HCT116 (cell line): ENCODE measurements around the gene TOP2B. TPM values are rescaled to one million over a fixed set of nuclear protein-coding genes. Genes with fewer than 3 reads are reported as not detected.

Source experiments
- ATAC-seq: fragments of 200-7000 bp; cut with Tn5 transposase; 2 replicates; pipeline ENCODE4 v1.9.1; 2020; ENCODE audit warnings: mild to moderate bottlenecking, moderate library complexity
- BruUV-seq: library from RNA; stranded (reverse); fragments of 400-500 nt; replicated peaks from 2 replicates; lab custom pipeline; 2021; lab: Mats Ljungman, UMichigan
- CTCF ChIA-PET: fragments of 300-600 bp; sonication (Branson Sonifier 250); formaldehyde crosslinking; loops from one replicate; lab custom pipeline; 2021; ENCODE audit warnings: antibody characterized with exemption; lab: Charles Lee
- POLR2A ChIA-PET: fragments of 300-600, 350-600 bp; sonication (Branson Sonifier 250); formaldehyde crosslinking; loops from one replicate; lab custom pipeline; 2021; ENCODE audit warnings: antibody characterized with exemption; lab: Charles Lee
- RAD21 ChIA-PET, 2 experiments: fragments of 300-600 bp; sonication (Branson Sonifier 250); formaldehyde crosslinking; loops; one replicate each; lab custom pipeline; 2023; ENCODE audit warnings: low total read pairs in 2 of 2; ENCODE audit not compliant: uncharacterized antibody in 2 of 2, unreplicated experiment in 2 of 2, low non-redundant PET in 1 of 2; lab: Charles Lee
- DNase-seq: peaks from one replicate; pipeline ENCODE4 v3.0.0-alpha.2; 2010; ENCODE audit warnings: low read depth, low spot score
- H2AFZ ChIP-seq: fragments of 200-600 bp; shearing (Covaris generic), sonication (generic); 2 replicates; pipeline ENCODE4 v1.6.1; 2017; ENCODE audit warnings: low read depth, mixed run types, mixed read lengths, antibody characterized with exemption, low read length; ENCODE audit not compliant: poor library complexity, severe bottlenecking
- H3K27ac ChIP-seq: 2 replicates; pipeline ENCODE4 v1.5.1; 2012; ENCODE audit warnings: low read depth, low read length
- H3K27me3 ChIP-seq: fragments of 200-600 bp; sonication (generic); 2 replicates; pipeline ENCODE4 v1.6.1; 2016; ENCODE audit warnings: mixed run types, low read length, mixed read lengths; ENCODE audit not compliant: insufficient read depth
- H3K36me3 ChIP-seq, 2 experiments: fragments of 200-500 bp in 1 of 2; fragments of 200-600 bp in 1 of 2; sonication (Bioruptor generic) in 1 of 2; sonication (generic) in 1 of 2; 2 replicates each; pipeline versions ENCODE4 v1.5.1 to v1.6.1; 2014 to 2016; ENCODE audit warnings: low read length in 2 of 2, inconsistent platforms in 1 of 2, mixed read lengths in 1 of 2, mixed run types in 1 of 2; ENCODE audit not compliant: insufficient read depth in 2 of 2, control insufficient read depth in 1 of 2
- H3K4me1 ChIP-seq, 2 experiments: fragments of 200-600 bp in 1 of 2; sonication (generic) in 1 of 2; 2 replicates each; pipeline versions ENCODE4 v1.5.1 to v1.6.1; 2012 to 2017; ENCODE audit warnings: low read length in 2 of 2, inconsistent platforms in 1 of 2, mild to moderate bottlenecking in 1 of 2, mixed read lengths in 1 of 2, mixed run types in 1 of 2, moderate library complexity in 1 of 2; ENCODE audit not compliant: insufficient read depth in 2 of 2, control insufficient read depth in 1 of 2
- H3K4me2 ChIP-seq: fragments of 200-600 bp; sonication (generic); 2 replicates; pipeline ENCODE4 v1.6.1; 2017; ENCODE audit warnings: mixed run types, low read length, mixed read lengths
- H3K4me3 ChIP-seq, 2 experiments: fragments of 200-600 bp in 1 of 2; sonication (generic) in 1 of 2; replicated peaks in 1 of 2; 2 replicates each; pipeline ENCODE4 v1.5.1; 2011 to 2016; ENCODE audit warnings: low read length in 2 of 2, control low read depth in 1 of 2, low read depth in 1 of 2, mild to moderate bottlenecking in 1 of 2, mixed read lengths in 1 of 2, mixed run types in 1 of 2
- H3K79me2 ChIP-seq: fragments of 200-600 bp; sonication (generic); 2 replicates; pipeline ENCODE4 v1.6.1; 2017; ENCODE audit warnings: mild to moderate bottlenecking, mixed run types, low read length, moderate library complexity, mixed read lengths; ENCODE audit not compliant: insufficient read depth
- H3K9ac ChIP-seq: fragments of 200-600 bp; sonication (generic); 2 replicates; pipeline ENCODE4 v1.6.1; 2016; ENCODE audit warnings: low read length, mixed read lengths
- H3K9me2 ChIP-seq: fragments of 200-600 bp; sonication (generic), shearing (Covaris generic); 2 replicates; pipeline ENCODE4 v1.6.1; 2017; ENCODE audit warnings: mixed run types, mild to moderate bottlenecking, moderate library complexity; ENCODE audit not compliant: insufficient read depth
- H3K9me3 ChIP-seq, 2 experiments: fragments of 200-500 bp in 1 of 2; fragments of 200-600 bp in 1 of 2; sonication (Bioruptor generic) in 1 of 2; sonication (generic) in 1 of 2; 2 replicates each; pipeline ENCODE4 v1.6.1; 2014 to 2017; ENCODE audit warnings: low read length in 2 of 2, mixed read lengths in 2 of 2, inconsistent platforms in 1 of 2, low read depth in 1 of 2, mild to moderate bottlenecking in 1 of 2, mixed run types in 1 of 2, moderate library complexity in 1 of 2; ENCODE audit not compliant: control insufficient read depth in 1 of 2, insufficient read depth in 1 of 2
- H4K20me1 ChIP-seq: fragments of 200-600 bp; sonication (generic), shearing (Covaris generic); 2 replicates; pipeline ENCODE4 v1.6.1; 2017; ENCODE audit warnings: mixed run types, mild to moderate bottlenecking, moderate library complexity; ENCODE audit not compliant: insufficient read depth
- ATF3 ChIP-seq: IDR thresholded peaks from 2 replicates; pipeline ENCODE4 v1.6.1; 2012
- CBX3 ChIP-seq: IDR thresholded peaks from 2 replicates; pipeline ENCODE4 v1.6.1; 2012; ENCODE audit warnings: low read depth
- EZH2 ChIP-seq: fragments of 200-600 bp; sonication (generic); IDR thresholded peaks from 2 replicates; pipeline ENCODE4 v1.6.1; 2017; ENCODE audit warnings: antibody characterized with exemption, mixed run types
- EZH2phosphoT487 ChIP-seq: fragments of 200-600 bp; IDR thresholded peaks from 2 replicates; pipeline ENCODE4 v1.6.1; 2018; ENCODE audit warnings: antibody characterized with exemption, borderline replicate concordance
- JUND ChIP-seq: IDR thresholded peaks from 2 replicates; pipeline ENCODE4 v1.6.1; 2012
- MAX ChIP-seq: IDR thresholded peaks from 2 replicates; pipeline ENCODE4 v1.6.1; 2012
- POLR2A ChIP-seq: IDR thresholded peaks from 2 replicates; pipeline ENCODE4 v1.7.0; 2011; ENCODE audit warnings: borderline replicate concordance; ENCODE audit not compliant: insufficient read depth, insufficient read length; ENCODE audit errors: extremely low read depth
- POLR2AphosphoS5 ChIP-seq: IDR thresholded peaks from 2 replicates; pipeline ENCODE4 v1.6.1; 2011; ENCODE audit warnings: mild to moderate bottlenecking, low read depth, low read length, moderate library complexity
- RAD21 ChIP-seq: IDR thresholded peaks from 2 replicates; pipeline ENCODE4 v1.6.1; 2012; ENCODE audit warnings: low read depth, mild to moderate bottlenecking
- SP1 ChIP-seq: IDR thresholded peaks from 2 replicates; pipeline ENCODE4 v1.6.1; 2012; ENCODE audit warnings: low read depth
- SRF ChIP-seq: IDR thresholded peaks from 2 replicates; pipeline ENCODE4 v1.6.1; 2012; ENCODE audit warnings: low read depth
- YY1 ChIP-seq: IDR thresholded peaks from 2 replicates; pipeline ENCODE4 v1.6.1; 2011; ENCODE audit warnings: low read length, low read depth, moderate library complexity, mild to moderate bottlenecking; ENCODE audit not compliant: insufficient replicate concordance; ENCODE audit errors: extremely low read depth
- ZBTB33 ChIP-seq: IDR thresholded peaks from 2 replicates; pipeline ENCODE4 v1.6.1; 2011; ENCODE audit warnings: mild to moderate bottlenecking, low read length, moderate library complexity; ENCODE audit not compliant: insufficient replicate concordance; ENCODE audit errors: extremely low read depth
- ZFX ChIP-seq: fragments of 450-650 bp; IDR thresholded peaks from 2 replicates; pipeline ENCODE4 v1.6.1; 2017
- intact Hi-C: fragments of 100-400 bp; cut with micrococcal nuclease; formaldehyde crosslinking; loops from 2 replicates; pipeline ENCODE4 v1.10.0; 2022
- total RNA-seq: library from RNA; stranded (reverse); gene quantifications from one replicate; pipeline ENCODE4 v1.2.1, GENCODE V29; 2021; ENCODE audit not compliant: unreplicated experiment

Gene TOP2B
- total RNA-seq, 1 experiment from 2014 or later = 101 TPM

GRCh38 chr3:25652921-25653320 is 11.8 kb downstream of the TOP2B start:
- Histone ChIP-seq H3K79me2 (peaks cover 95% of the 10 kb centered on the region), H3K4me3 (no peak overlapping the region)
- ATAC-seq = no peak
- CTCF ChIA-PET = no interaction called here
- POLR2A ChIA-PET = no interaction called here
- TF ChIP-seq MAX (no peak), JUND (no peak), EZH2phosphoT487 (no peak), RAD21 (no peak), POLR2A (no peak)
- TF ChIP-seq, all 23 proteins: peak for 0
- Histone ChIP-seq H3K36me3 (no peaks in the 10 kb centered on the region), H3K9me3 (no peaks in the 10 kb centered on the region), H3K9me2 (no peaks in the 10 kb centered on the region), H3K4me2 (no peak overlapping the region), H3K4me1 (no peaks in the 10 kb centered on the region), H3K9ac (no peak overlapping the region), H3K27ac (no peak overlapping the region), H4K20me1 (peaks cover under 1% of the 10 kb centered on the region; the same call in 1 of the 2 replicates), H2AFZ (no peak overlapping the region), H3K27me3 (no peaks in the 10 kb centered on the region)
- intact Hi-C loops = no loop called here
- BruUV-seq = no TSS peak
- RAD21 ChIA-PET = no interaction called here
- no peak for DNase-seq

GRCh38 chr3:25648925-25649830 is 15.5 kb downstream of the TOP2B start:
- POLR2A ChIA-PET = no interaction called here
- TF ChIP-seq ATF3 (no peak), ZFX (no peak), YY1 (no peak), CBX3 (no peak), SRF (no peak), EZH2 (no peak), POLR2AphosphoS5 (no peak), ZBTB33 (no peak), SP1 (no peak), POLR2A (no peak)

More at GRCh38 chr3:25648925-25649830, 15.5 kb downstream of the TOP2B start:
- Histone ChIP-seq H4K20me1 (peaks cover 8% of the 10 kb centered on the region; the same call in 1 of the 2 replicates), H3K27ac (no peak overlapping the region), H3K9ac (no peak overlapping the region), H3K4me1 (no peaks in the 10 kb centered on the region), H3K4me2 (no peak overlapping the region), H2AFZ (no peak overlapping the region), H3K79me2 (peaks cover 90% of the 10 kb centered on the region), H3K36me3 (no peaks in the 10 kb centered on the region), H3K4me3 (no peak overlapping the region), H3K9me3 (no peaks in the 10 kb centered on the region), H3K27me3 (no peaks in the 10 kb centered on the region), H3K9me2 (no peaks in the 10 kb centered on the region)
- RAD21 ChIA-PET = interaction anchor here (0.8 to 1.4 kb wide), 2 partner anchors 182 to 208 kb away, joined by 3 to 5 read pairs; no protein-coding TSS in a partner anchor
- DNase-seq = no peak
- CTCF ChIA-PET = interaction anchor here (0.6 to 2.5 kb wide), 11 partner anchors 9 to 313 kb away, joined by 3 to 21 read pairs (median 5); partner anchors contain the start of gene NGLY1
- intact Hi-C loops = loop anchor here (1.0 to 5.0 kb wide), 6 partner anchors 182 to 1063 kb away; no protein-coding TSS in a partner anchor
- ATAC-seq = no peak
- BruUV-seq = no TSS peak
